Endothelial cell of umbilical vein (primary cell): ENCODE data around the gene CACNA1F. TPM values are rescaled to one million over a fixed set of nuclear protein-coding genes. Genes with fewer than 3 reads are reported as not detected.

ENCODE experiments used
- BruUV-seq: library from RNA; stranded (reverse); fragments of 400-500 nt; replicated peaks from 2 replicates; lab custom pipeline; 2021; lab: Mats Ljungman, UMichigan
- CTCF ChIA-PET: fragments of 300-600, 350-600 bp; sonication (Branson Sonifier 250); formaldehyde crosslinking; loops from one replicate; lab custom pipeline; 2021; ENCODE audit warnings: antibody characterized with exemption, inconsistent platforms; lab: Charles Lee
- POLR2A ChIA-PET: fragments of 300-600, 350-600 bp; sonication (Branson Sonifier 250); formaldehyde crosslinking; loops from one replicate; lab custom pipeline; 2021; ENCODE audit warnings: antibody characterized with exemption, inconsistent platforms; lab: Charles Lee
- DNase-seq: peaks from one replicate; pipeline ENCODE4 v3.0.0-alpha.2; 2011; ENCODE audit warnings: low read depth, low spot score
- FAIRE-seq: peaks from 2 replicates; lab custom pipeline; 2011; peaks lifted over from hg19 to GRCh38; lab: Jason Lieb, UNC
- H2AFZ ChIP-seq: 2 replicates; pipeline ENCODE4 v1.6.0; 2012; ENCODE audit warnings: low read depth, low read length, control low read depth, inconsistent platforms
- H3K27ac ChIP-seq: 2 replicates; pipeline ENCODE4 v1.5.1; 2011; ENCODE audit warnings: low read depth, mild to moderate bottlenecking, control low read depth, low read length, moderate library complexity; ENCODE audit not compliant: insufficient read depth
- H3K27me3 ChIP-seq, 2 experiments: 2 replicates each; pipeline versions ENCODE4 v1.6.0 to v1.6.1; 2011; ENCODE audit warnings: low read length in 2 of 2, mixed read lengths in 1 of 2; ENCODE audit not compliant: control insufficient read depth in 2 of 2, insufficient read depth in 2 of 2
- H3K36me3 ChIP-seq, 2 experiments: 2 replicates in 1 of 2; 3 replicates in 1 of 2; pipeline ENCODE4 v1.5.1; 2011; ENCODE audit warnings: low read length in 2 of 2, mild to moderate bottlenecking in 1 of 2, moderate library complexity in 1 of 2; ENCODE audit not compliant: control insufficient read depth in 2 of 2, insufficient read depth in 2 of 2; ENCODE audit errors: extremely low read depth in 1 of 2
- H3K4me1 ChIP-seq: 3 replicates; pipeline ENCODE4 v1.5.1; 2011; ENCODE audit warnings: mild to moderate bottlenecking, low read length; ENCODE audit not compliant: control insufficient read depth, insufficient read depth; ENCODE audit errors: extremely low read depth
- H3K4me2 ChIP-seq: 2 replicates; pipeline ENCODE4 v1.6.1; 2011; ENCODE audit warnings: low read length, control low read depth, mixed read lengths; ENCODE audit not compliant: insufficient read depth
- H3K4me3 ChIP-seq, 3 experiments: fragments of 200-600 bp in 1 of 3; sonication (generic), shearing (Covaris generic) in 1 of 3; replicated peaks in 1 of 3; 2 replicates each; pipeline ENCODE4 v1.5.1; 2011 to 2016; ENCODE audit warnings: control low read depth in 3 of 3, low read length in 3 of 3, mild to moderate bottlenecking in 2 of 3, inconsistent platforms in 1 of 3, low read depth in 1 of 3, moderate library complexity in 1 of 3; ENCODE audit not compliant: insufficient read depth in 1 of 3
- H3K79me2 ChIP-seq: 2 replicates; pipeline ENCODE4 v1.6.0; 2012; ENCODE audit warnings: low read length, inconsistent platforms; ENCODE audit not compliant: control insufficient read depth, insufficient read depth
- H3K9ac ChIP-seq: replicated peaks from 2 replicates; pipeline ENCODE3; 2011; ENCODE audit warnings: low read length, control low read depth; ENCODE audit not compliant: insufficient read depth; ENCODE audit errors: extremely low read depth
- H3K9me1 ChIP-seq: replicated peaks from 3 replicates; pipeline ENCODE4 v1.6.0; 2011; ENCODE audit warnings: mild to moderate bottlenecking, low read length; ENCODE audit not compliant: control insufficient read depth, insufficient read depth; ENCODE audit errors: extremely low read depth
- H3K9me3 ChIP-seq: replicated peaks from 2 replicates; pipeline ENCODE4 v1.5.1; 2012; ENCODE audit warnings: low read length, inconsistent platforms; ENCODE audit not compliant: control insufficient read depth, insufficient read depth
- H4K20me1 ChIP-seq: replicated peaks from 2 replicates; pipeline ENCODE3; 2011; ENCODE audit warnings: mild to moderate bottlenecking, low read length; ENCODE audit not compliant: control insufficient read depth, insufficient read depth; ENCODE audit errors: extremely low read depth
- EZH2 ChIP-seq: IDR thresholded peaks from 2 replicates; pipeline ENCODE4 v1.6.1; 2012; ENCODE audit warnings: borderline replicate concordance, low read depth, mild to moderate bottlenecking, moderate library complexity, low read length, inconsistent platforms; ENCODE audit not compliant: severe bottlenecking
- FOS ChIP-seq: IDR thresholded peaks from 2 replicates; pipeline ENCODE4 v1.6.1; 2011; ENCODE audit warnings: mild to moderate bottlenecking, low read length, moderate library complexity, borderline replicate concordance; ENCODE audit not compliant: insufficient read depth
- GATA2 ChIP-seq: IDR thresholded peaks from 2 replicates; pipeline ENCODE4 v1.7.0; 2011; ENCODE audit warnings: low read depth, mild to moderate bottlenecking, moderate library complexity, mixed read lengths, low read length; ENCODE audit not compliant: insufficient read length, insufficient read depth
- MYC ChIP-seq: IDR thresholded peaks from one replicate; pipeline ENCODE4 v1.6.1; 2011; ENCODE audit warnings: mild to moderate bottlenecking, low read depth, low read length
- POLR2AphosphoS5 ChIP-seq: IDR thresholded peaks from 2 replicates; pipeline ENCODE4 v1.6.1; 2012; ENCODE audit warnings: low read depth, mild to moderate bottlenecking, control low read depth, low read length, moderate library complexity; ENCODE audit not compliant: insufficient read depth
- dilution Hi-C: fragments of 300-500 bp; cut with MboI; formaldehyde crosslinking; loops from one replicate; pipeline ENCODE4 v1.15.0; 2019; ENCODE audit warnings: low sequenced_read_pairs; ENCODE audit not compliant: extremely low pct_ligation_motif_present
- intact Hi-C: fragments of 100-400 bp; cut with micrococcal nuclease; formaldehyde crosslinking; loops from one replicate; pipeline ENCODE4 v1.10.0; 2022
- polyA plus RNA-seq, 4 experiments: library from polyadenylated mRNA; depleted of rRNA in 3 of 4; stranded (reverse) in 3 of 4; unstranded in 1 of 4; fragments of >200 nt; gene quantifications; 2 replicates each; pipeline versions ENCODE4 v1.2.1 to v1.2.3, GENCODE V29; 2011 to 2012; ENCODE audit warnings: missing spikeins in 1 of 4
- total RNA-seq: library from RNA; stranded (reverse); gene quantifications from 2 replicates; pipeline ENCODE4 v1.2.3, GENCODE V29; 2021
- TF ChIP-seq, protein P1 (sequence below): IDR thresholded peaks from 2 replicates; pipeline ENCODE4 v1.6.1; 2011; ENCODE audit not compliant: insufficient read depth, insufficient read length
- TF ChIP-seq, protein P2 (sequence below), 2 donors: IDR thresholded peaks; 1 replicate in 1 of 2; 2 replicates in 1 of 2; pipeline ENCODE4 v1.5.1; 2011; ENCODE audit warnings: low read length in 2 of 2, mild to moderate bottlenecking in 2 of 2, moderate library complexity in 2 of 2, control low read depth in 1 of 2, inconsistent platforms in 1 of 2, low read depth in 1 of 2; ENCODE audit not compliant: insufficient read depth in 1 of 2; ENCODE audit errors: extremely low read depth in 1 of 2

The CACNA1F gene
- total and polyA plus RNA-seq, 2 donors (not counting 3 experiments of a cell fraction or from before 2014, with no cell fraction given) = not detected

DNA sequence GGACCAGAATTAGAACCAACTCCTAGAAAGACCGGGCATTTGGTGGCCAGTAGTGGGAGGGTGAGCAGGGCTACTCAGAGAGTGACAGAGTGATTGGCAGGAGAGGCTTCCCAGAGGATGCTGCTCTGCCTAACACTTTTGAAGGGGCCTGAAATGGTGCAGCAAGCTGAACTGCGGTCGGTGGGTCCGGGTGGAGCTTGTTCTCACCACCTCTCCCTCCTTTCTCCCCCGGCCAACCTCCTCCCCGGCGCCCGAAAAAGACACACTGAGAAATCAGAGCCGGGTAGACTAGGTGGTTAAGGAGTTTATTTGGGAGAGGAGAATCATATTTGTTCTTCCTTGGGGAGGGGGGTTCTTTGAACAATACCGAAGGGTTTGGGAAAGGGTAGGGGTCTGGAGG is 45.6 kb downstream of the CACNA1F start:
- FAIRE-seq (no peak), DNase-seq (no peak)
- Histone ChIP-seq H3K27ac (no peak overlapping the region), H3K79me2 (no peaks in the 10 kb centered on the region), H3K4me2 (no peak overlapping the region), H3K9ac (no peak overlapping the region), H3K9me1 (no peaks in the 10 kb centered on the region), H3K4me3 (no peak overlapping the region), H2AFZ (no peak overlapping the region), H3K4me1 (peaks cover 14% of the 10 kb centered on the region), H3K9me3 (no peaks in the 10 kb centered on the region), H4K20me1 (no peaks in the 10 kb centered on the region), H3K27me3 (no peaks in the 10 kb centered on the region), H3K36me3 (no peaks in the 10 kb centered on the region)
- dilution Hi-C loops = no loop called here
- intact Hi-C loops = no loop called here
- TF ChIP-seq FOS (no peak), GATA2 (no peak), POLR2AphosphoS5 (no peak), EZH2 (no peak), MYC (no peak)
- TF ChIP-seq, protein P1, sequence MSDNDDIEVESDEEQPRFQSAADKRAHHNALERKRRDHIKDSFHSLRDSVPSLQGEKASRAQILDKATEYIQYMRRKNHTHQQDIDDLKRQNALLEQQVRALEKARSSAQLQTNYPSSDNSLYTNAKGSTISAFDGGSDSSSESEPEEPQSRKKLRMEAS = no peak
- TF ChIP-seq, protein P2, sequence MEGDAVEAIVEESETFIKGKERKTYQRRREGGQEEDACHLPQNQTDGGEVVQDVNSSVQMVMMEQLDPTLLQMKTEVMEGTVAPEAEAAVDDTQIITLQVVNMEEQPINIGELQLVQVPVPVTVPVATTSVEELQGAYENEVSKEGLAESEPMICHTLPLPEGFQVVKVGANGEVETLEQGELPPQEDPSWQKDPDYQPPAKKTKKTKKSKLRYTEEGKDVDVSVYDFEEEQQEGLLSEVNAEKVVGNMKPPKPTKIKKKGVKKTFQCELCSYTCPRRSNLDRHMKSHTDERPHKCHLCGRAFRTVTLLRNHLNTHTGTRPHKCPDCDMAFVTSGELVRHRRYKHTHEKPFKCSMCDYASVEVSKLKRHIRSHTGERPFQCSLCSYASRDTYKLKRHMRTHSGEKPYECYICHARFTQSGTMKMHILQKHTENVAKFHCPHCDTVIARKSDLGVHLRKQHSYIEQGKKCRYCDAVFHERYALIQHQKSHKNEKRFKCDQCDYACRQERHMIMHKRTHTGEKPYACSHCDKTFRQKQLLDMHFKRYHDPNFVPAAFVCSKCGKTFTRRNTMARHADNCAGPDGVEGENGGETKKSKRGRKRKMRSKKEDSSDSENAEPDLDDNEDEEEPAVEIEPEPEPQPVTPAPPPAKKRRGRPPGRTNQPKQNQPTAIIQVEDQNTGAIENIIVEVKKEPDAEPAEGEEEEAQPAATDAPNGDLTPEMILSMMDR (IDR thresholded peaks at IDR 0.05; ENCODE audit: extremely low read depth in 1 of 2, insufficient read depth in 1 of 2, low read depth in 1 of 2, low read length in 2 of 2) = no peak
- CTCF ChIA-PET = no interaction called here
- POLR2A ChIA-PET = no interaction called here
- no TSS peak for BruUV-seq
